Measurements from ENCODE around the gene PPP1R12C.

The PPP1R12C gene

DNA sequence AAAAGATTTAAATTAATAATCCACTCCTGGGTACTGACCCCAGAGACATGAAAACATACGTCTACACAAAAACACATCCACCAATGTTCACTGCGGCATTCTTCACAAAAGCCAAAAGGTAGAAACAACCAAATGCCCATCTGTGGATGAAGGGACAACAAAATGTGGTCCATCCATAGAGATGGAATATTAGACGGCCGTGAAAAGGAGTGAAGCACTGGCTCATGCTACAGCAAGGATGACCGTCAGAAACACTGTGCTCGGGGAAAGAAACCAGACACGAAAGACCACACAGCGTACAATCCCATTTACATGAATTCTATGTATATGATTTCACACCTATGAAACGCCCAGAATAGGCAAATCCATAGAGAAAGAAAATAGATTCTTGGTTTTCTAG is 60.6 kb downstream of the PPP1R12C start:
- no peak overlapping the region for H3K4me3 ChIP-seq (ENCODE audit: low read depth, low read length, poor library complexity, severe bottlenecking)
- TF ChIP-seq, protein P1, sequence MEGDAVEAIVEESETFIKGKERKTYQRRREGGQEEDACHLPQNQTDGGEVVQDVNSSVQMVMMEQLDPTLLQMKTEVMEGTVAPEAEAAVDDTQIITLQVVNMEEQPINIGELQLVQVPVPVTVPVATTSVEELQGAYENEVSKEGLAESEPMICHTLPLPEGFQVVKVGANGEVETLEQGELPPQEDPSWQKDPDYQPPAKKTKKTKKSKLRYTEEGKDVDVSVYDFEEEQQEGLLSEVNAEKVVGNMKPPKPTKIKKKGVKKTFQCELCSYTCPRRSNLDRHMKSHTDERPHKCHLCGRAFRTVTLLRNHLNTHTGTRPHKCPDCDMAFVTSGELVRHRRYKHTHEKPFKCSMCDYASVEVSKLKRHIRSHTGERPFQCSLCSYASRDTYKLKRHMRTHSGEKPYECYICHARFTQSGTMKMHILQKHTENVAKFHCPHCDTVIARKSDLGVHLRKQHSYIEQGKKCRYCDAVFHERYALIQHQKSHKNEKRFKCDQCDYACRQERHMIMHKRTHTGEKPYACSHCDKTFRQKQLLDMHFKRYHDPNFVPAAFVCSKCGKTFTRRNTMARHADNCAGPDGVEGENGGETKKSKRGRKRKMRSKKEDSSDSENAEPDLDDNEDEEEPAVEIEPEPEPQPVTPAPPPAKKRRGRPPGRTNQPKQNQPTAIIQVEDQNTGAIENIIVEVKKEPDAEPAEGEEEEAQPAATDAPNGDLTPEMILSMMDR (IDR thresholded peaks at IDR 0.05; ENCODE audit: low read length), result no peak
- no peak for TF ChIP-seq EZH2 (IDR thresholded peaks at IDR 0.05; ENCODE audit: borderline replicate concordance, low read length)
- H3K4me2 ChIP-seq (ENCODE audit: low read length), result no peak overlapping the region
- H3K79me2 ChIP-seq (ENCODE audit: insufficient read depth, low read length), result 0 out of 2 replicates have a peak, but pooled peaks cover under 1% of the 10 kb centered on the region
- no peak overlapping the region for H3K27ac ChIP-seq (ENCODE audit: low read depth, low read length, poor library complexity, severe bottlenecking)
- no peaks in the 10 kb centered on the region for H3F3A ChIP-seq (ENCODE audit: insufficient read depth, low read length)
- peaks cover 80% of the 10 kb centered on the region for H3K36me3 ChIP-seq (ENCODE audit: insufficient read depth, low read length)
- no peak overlapping the region for H3K9ac ChIP-seq (ENCODE audit: low read length)
- H3K9me2 ChIP-seq (ENCODE audit: low read depth, low read length), result no peaks in the 10 kb centered on the region
- H3K9me3 ChIP-seq (ENCODE audit: low read length), result no peaks in the 10 kb centered on the region
- peaks cover 5% of the 10 kb centered on the region for H3K4me1 ChIP-seq (ENCODE audit: insufficient read depth, low read length, severe bottlenecking)
- H3K27me3 ChIP-seq (ENCODE audit: insufficient read depth, low read length), result no peaks in the 10 kb centered on the region
- H4K20me1 ChIP-seq (ENCODE audit: insufficient read depth, low read length), result no peaks in the 10 kb centered on the region
- no peak overlapping the region for H2AFZ ChIP-seq (ENCODE audit: low read length)

DNA sequence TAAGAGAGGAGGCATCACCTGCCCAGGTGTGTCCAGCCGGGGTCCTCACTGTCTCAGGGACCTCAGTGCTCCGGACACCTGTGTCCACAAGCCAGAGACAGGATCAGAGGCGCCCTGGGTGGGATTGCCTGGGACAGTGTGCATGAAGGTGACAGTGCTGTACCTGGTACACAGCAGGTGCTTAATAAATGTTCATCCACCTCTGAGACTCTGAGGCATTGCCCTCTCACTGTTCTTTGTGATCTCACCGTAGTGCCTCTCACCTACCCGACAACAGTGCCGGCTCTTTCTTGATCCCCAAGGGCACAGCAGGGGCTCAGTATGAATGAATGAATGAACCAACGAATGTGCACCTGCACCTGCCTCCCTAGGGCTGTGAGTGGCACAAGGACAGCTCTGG is 63.7 kb downstream of the PPP1R12C start:
- Histone ChIP-seq H3K79me2 (ENCODE audit: insufficient read depth, low read length) (no peaks in the 10 kb centered on the region), H3K9me3 (ENCODE audit: low read length) (no peaks in the 10 kb centered on the region), H3K9ac (ENCODE audit: low read length) (no peak overlapping the region), H3K27ac (ENCODE audit: low read depth, low read length, poor library complexity, severe bottlenecking) (no peak overlapping the region), H3K36me3 (ENCODE audit: insufficient read depth, low read length) (peaks cover 98% of the 10 kb centered on the region), H3K4me2 (ENCODE audit: low read length) (no peak overlapping the region), H4K20me1 (ENCODE audit: insufficient read depth, low read length) (no peaks in the 10 kb centered on the region), H2AFZ (ENCODE audit: low read length) (no peak overlapping the region), H3K4me3 (ENCODE audit: low read depth, low read length, poor library complexity, severe bottlenecking) (no peak overlapping the region), H3F3A (ENCODE audit: insufficient read depth, low read length) (no peaks in the 10 kb centered on the region), H3K4me1 (ENCODE audit: insufficient read depth, low read length, severe bottlenecking) (no peaks in the 10 kb centered on the region), H3K27me3 (ENCODE audit: insufficient read depth, low read length) (no peaks in the 10 kb centered on the region), H3K9me2 (ENCODE audit: low read depth, low read length) (no peaks in the 10 kb centered on the region)
- TF ChIP-seq, protein P1 (IDR thresholded peaks at IDR 0.05; ENCODE audit: low read length), result no peak
- TF ChIP-seq EZH2 (IDR thresholded peaks at IDR 0.05; ENCODE audit: borderline replicate concordance, low read length), result no peak

DNA sequence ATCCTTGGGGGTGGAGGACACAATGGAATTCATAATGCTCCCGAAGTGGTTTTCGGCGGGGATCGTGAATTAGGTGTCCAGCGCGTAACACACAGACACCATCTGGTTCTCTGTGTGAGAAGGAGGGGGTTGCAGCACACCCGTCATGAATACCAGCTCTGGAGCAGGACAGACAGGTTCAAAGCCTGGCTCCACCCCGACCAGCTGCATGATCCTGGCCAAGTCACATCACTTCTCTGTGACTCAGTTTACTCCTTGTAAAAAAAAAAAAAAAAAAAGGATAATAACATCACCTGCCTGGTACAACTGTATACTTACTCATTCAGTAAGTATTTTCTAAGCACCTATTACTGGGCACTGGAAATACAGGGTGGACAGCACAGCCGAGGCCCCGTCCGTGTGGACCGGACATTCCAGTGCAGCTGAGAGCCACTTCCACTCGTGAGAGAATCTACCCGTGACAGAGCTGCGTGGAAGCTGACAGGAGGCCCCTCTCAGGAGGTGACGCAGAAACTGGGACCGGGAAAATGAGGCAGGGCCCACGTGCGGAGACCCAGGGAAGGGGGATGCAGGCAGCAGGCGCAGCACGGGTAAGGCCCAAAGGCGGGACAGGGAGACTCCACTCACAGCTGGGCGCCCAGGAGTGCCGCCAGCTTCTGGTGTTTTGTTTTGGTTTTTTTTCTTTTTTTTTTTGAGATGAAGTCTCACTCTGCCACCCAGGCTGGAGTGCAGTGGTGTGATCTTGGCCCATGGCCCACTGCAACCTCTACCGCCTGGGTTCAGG is 66.5 kb downstream of the PPP1R12C start:
- Histone ChIP-seq H3K36me3 (ENCODE audit: insufficient read depth, low read length) (peaks cover 95% of the 10 kb centered on the region), H3K79me2 (ENCODE audit: insufficient read depth, low read length) (no peaks in the 10 kb centered on the region)

More for the DNA sequence above, 66.5 kb downstream of the PPP1R12C start:
- Histone ChIP-seq H3K27me3 (ENCODE audit: insufficient read depth, low read length) (no peaks in the 10 kb centered on the region), H4K20me1 (ENCODE audit: insufficient read depth, low read length) (no peaks in the 10 kb centered on the region), H3K9ac (ENCODE audit: low read length) (no peak overlapping the region), H3K4me3 (ENCODE audit: low read depth, low read length, poor library complexity, severe bottlenecking) (no peak overlapping the region), H3K9me3 (ENCODE audit: low read length) (no peaks in the 10 kb centered on the region), H2AFZ (ENCODE audit: low read length) (no peak overlapping the region), H3K27ac (ENCODE audit: low read depth, low read length, poor library complexity, severe bottlenecking) (no peak overlapping the region), H3K4me1 (ENCODE audit: insufficient read depth, low read length, severe bottlenecking) (no peaks in the 10 kb centered on the region), H3F3A (ENCODE audit: insufficient read depth, low read length) (no peaks in the 10 kb centered on the region), H3K4me2 (ENCODE audit: low read length) (no peak overlapping the region), H3K9me2 (ENCODE audit: low read depth, low read length) (no peaks in the 10 kb centered on the region)
- TF ChIP-seq EZH2 (IDR thresholded peaks at IDR 0.05; ENCODE audit: borderline replicate concordance, low read length), result no peak
- TF ChIP-seq, protein P1 (IDR thresholded peaks at IDR 0.05; ENCODE audit: low read length), result no peak

Measured in OCI-LY1 (cell line).